Brain microvascular endothelial cell (primary cell): ENCODE measurements around the gene RERE.

Experiments used
- DNase-seq: peaks from one replicate; pipeline ENCODE4 v3.0.0-alpha.2; 2020
- H3K27ac ChIP-seq: fragments of 250-450 bp; sonication (Bioruptor Pico); 2 replicates; pipeline ENCODE4 v1.5.1; 2020; ENCODE audit warnings: mild to moderate bottlenecking, moderate library complexity
- H3K27me3 ChIP-seq: fragments of 250-450 bp; sonication (Bioruptor Pico); replicated peaks from 2 replicates; pipeline ENCODE4 v1.5.1; 2020; ENCODE audit warnings: mild to moderate bottlenecking
- H3K36me3 ChIP-seq: fragments of 250-450 bp; sonication (Bioruptor Pico); replicated peaks from 2 replicates; pipeline ENCODE4 v1.5.1; 2020; ENCODE audit warnings: mild to moderate bottlenecking
- H3K4me3 ChIP-seq: 2 replicates; pipeline ENCODE4 v1.5.1; 2011; ENCODE audit warnings: low read depth, mild to moderate bottlenecking, control low read depth, low read length, moderate library complexity
- in situ Hi-C: cut with HindIII; loops from 2 replicates; pipeline ENCODE4 v1.10.0; 2017; ENCODE audit warnings: low sequenced_read_pairs, low pct_ligation_motif_present
- TF ChIP-seq, protein P1 (sequence below): IDR thresholded peaks from 2 replicates; pipeline ENCODE4 v1.5.1; 2011; ENCODE audit warnings: low read depth, mild to moderate bottlenecking, moderate library complexity, low read length, control low read depth, inconsistent platforms; ENCODE audit errors: missing control alignments

RERE gene

DNA sequence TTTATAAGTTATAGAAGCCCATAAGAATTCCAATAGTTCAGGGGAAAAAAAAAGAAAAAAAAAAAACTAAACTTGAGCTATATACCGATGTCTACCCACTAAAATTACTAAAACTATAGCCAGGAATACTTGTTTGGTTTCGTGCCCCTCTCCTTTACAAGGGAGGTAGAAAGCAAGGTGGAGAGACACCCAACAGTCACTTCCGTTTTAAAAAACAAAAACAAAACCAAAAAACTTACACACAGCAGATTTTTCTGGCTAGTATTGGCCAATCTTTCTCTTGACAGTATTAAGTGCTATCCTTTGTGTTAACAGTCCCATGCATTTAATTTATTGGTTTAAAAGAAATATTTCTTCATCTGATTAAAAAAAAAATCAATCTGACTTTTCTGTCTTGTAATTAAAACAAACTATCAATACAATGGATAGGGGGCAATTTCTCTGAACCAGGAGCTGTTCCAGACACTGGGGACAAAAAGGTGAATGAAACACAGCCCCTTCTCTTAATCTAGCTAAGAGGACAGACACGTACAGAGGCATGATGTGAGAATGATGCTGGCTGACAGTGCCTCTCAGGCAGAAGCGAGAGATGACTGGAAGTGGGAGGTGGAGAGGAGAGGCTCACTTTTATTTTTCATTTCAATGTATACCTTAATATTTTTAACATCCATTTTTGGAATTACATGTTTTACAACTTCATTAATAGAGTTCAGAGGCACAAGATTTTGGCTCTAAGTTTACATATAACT, 214.8 kb downstream of the RERE start:
- H3K27ac ChIP-seq, result no peak overlapping the region
- TF ChIP-seq, protein P1, sequence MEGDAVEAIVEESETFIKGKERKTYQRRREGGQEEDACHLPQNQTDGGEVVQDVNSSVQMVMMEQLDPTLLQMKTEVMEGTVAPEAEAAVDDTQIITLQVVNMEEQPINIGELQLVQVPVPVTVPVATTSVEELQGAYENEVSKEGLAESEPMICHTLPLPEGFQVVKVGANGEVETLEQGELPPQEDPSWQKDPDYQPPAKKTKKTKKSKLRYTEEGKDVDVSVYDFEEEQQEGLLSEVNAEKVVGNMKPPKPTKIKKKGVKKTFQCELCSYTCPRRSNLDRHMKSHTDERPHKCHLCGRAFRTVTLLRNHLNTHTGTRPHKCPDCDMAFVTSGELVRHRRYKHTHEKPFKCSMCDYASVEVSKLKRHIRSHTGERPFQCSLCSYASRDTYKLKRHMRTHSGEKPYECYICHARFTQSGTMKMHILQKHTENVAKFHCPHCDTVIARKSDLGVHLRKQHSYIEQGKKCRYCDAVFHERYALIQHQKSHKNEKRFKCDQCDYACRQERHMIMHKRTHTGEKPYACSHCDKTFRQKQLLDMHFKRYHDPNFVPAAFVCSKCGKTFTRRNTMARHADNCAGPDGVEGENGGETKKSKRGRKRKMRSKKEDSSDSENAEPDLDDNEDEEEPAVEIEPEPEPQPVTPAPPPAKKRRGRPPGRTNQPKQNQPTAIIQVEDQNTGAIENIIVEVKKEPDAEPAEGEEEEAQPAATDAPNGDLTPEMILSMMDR, result no peak
- H3K27me3 ChIP-seq, result no peaks in the 10 kb centered on the region
- no peaks in the 10 kb centered on the region for H3K36me3 ChIP-seq
- in situ Hi-C loops, result no loop called here
- DNase-seq, result no peak
- H3K4me3 ChIP-seq, result no peak overlapping the region

GRCh38 chr1:8600336-8600735, 217.1 kb downstream of the RERE start:
- H3K36me3 ChIP-seq, result no peaks in the 10 kb centered on the region
- in situ Hi-C loops, result no loop called here
- no peak overlapping the region for H3K27ac ChIP-seq
- no peak overlapping the region for H3K4me3 ChIP-seq
- no peak for DNase-seq
- TF ChIP-seq, protein P1, result no peak
- no peaks in the 10 kb centered on the region for H3K27me3 ChIP-seq

DNA sequence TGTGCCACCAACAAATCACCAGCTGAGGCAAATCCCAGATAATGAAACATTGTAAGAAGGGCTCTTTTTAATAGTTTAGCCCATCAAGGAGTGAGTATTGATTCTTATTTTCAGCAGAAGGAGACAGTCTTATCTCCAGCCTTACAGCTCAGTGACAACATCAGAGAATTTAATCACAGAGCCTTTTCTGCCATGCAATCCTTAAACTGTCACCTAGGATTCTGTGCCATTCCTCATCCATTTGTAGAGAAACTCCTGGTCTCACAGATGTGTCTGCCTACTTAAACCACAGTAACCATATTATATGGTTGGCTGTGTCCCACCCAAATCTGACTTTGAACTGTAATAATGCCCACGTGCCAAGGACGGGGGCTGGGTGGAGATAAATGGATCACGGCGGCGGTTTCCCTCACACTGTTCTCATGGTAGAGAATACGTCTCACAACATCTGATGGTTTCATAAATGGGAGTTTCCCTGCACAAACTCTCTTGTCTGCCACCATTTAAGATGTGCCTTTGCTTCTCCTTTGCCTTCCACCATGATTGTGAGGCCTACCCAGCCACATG, 217.7 kb downstream of the RERE start:
- in situ Hi-C loops, result no loop called here
- Histone ChIP-seq H3K4me3 (no peak overlapping the region), H3K27me3 (no peaks in the 10 kb centered on the region), H3K27ac (no peak overlapping the region), H3K36me3 (no peaks in the 10 kb centered on the region)
- TF ChIP-seq, protein P1, result no peak
- DNase-seq, result no peak

- no peak overlapping the region for H3K27ac ChIP-seq
- H3K4me3 ChIP-seq, result no peak overlapping the region
- no peaks in the 10 kb centered on the region for H3K27me3 ChIP-seq
- no peaks in the 10 kb centered on the region for H3K36me3 ChIP-seq
- TF ChIP-seq, protein P1, result no peak
- DNase-seq, result no peak
- in situ Hi-C loops, result no loop called here
Measured at GRCh38 chr1:8598783-8599182, 218.7 kb downstream of the RERE start.

DNA sequence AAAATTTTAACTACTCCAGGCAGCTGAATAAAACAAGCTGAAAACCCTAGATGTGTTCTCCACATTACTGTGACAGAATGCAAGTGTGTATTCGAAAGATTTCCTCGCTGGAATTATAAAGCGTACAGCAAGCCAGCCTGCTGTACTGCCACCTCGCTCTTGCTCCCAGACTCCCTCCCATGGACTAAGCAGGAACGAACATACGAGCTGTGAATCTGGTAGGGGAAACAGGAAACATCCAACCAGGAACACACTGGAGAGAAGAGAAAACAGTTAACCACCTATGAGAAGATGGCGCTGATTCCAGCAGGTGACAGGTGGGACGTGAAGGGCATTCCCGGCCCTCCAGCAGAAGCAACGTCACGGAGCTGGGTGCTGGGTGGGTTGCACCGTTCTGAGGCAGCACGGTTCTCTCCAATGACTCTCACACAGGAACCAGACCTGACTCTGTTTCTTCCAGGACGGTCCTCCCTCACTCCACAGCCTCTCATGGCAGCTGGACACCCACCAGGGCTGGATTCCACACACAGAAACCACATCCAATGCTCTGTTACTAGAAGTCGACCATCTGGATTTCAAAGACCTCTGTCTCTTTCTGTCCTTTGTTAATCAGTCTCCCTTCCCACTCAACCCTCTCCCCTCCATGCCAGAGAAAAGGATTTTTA, 219.2 kb downstream of the RERE start:
- in situ Hi-C loops, result no loop called here
- H3K27me3 ChIP-seq, result no peaks in the 10 kb centered on the region
- DNase-seq, result peak; percentile 49
- no peak overlapping the region for H3K4me3 ChIP-seq
- H3K27ac ChIP-seq, result no peak overlapping the region
- no peaks in the 10 kb centered on the region for H3K36me3 ChIP-seq
- TF ChIP-seq, protein P1, result peak; percentile 79
